IPS DF 6.9 (cell line): Measurements from ENCODE around the gene POMT2.
"Not testable (repeated sequence)": the region's sequence is repeated elsewhere in the genome, so short reads cannot be mapped to it uniquely, and the experiment has no call there.

ENCODE experiments used
- DNase-seq: peaks from one replicate; pipeline ENCODE4 v3.0.0-alpha.2; 2013; ENCODE audit warnings: low read depth, low spot score
- H3K27ac ChIP-seq: one replicate; pipeline ENCODE4 v1.5.1; 2013; ENCODE audit warnings: low read length, control low read depth
- H3K27me3 ChIP-seq: 2 replicates; pipeline ENCODE4 v1.6.1; 2013; ENCODE audit warnings: mild to moderate bottlenecking, low read length; ENCODE audit not compliant: control insufficient read depth, insufficient read depth
- H3K36me3 ChIP-seq: 2 replicates; pipeline ENCODE4 v1.6.1; 2013; ENCODE audit warnings: low read length; ENCODE audit not compliant: control insufficient read depth, insufficient read depth
- H3K4me1 ChIP-seq: 2 replicates; pipeline ENCODE4 v1.6.1; 2013; ENCODE audit warnings: low read length; ENCODE audit not compliant: control insufficient read depth, insufficient read depth
- H3K4me3 ChIP-seq: 2 replicates; pipeline ENCODE4 v1.5.1; 2013; ENCODE audit warnings: mild to moderate bottlenecking, low read length
- H3K9me3 ChIP-seq: 2 replicates; pipeline ENCODE4 v1.6.1; 2013; ENCODE audit warnings: low read length, inconsistent platforms; ENCODE audit not compliant: control insufficient read depth, insufficient read depth
- WGBS: extraction: QIAGEN DNeasy Blood & Tissue Kit; methylation state at CpG from one replicate; pipeline ENCODE4 v1.1.7; 2013; ENCODE audit warnings: mixed read lengths, missing lambda C conversion rate; ENCODE audit not compliant: insufficient read length, insufficient coverage; 5-methylcytosine and 5-hydroxymethylcytosine counted together

POMT2 gene

GRCh38 chr14:77343662-77344061 lies 23.0 kb upstream of the POMT2 start:
- Histone ChIP-seq H3K27me3 (no peaks in the 10 kb centered on the region), H3K36me3 (no peaks in the 10 kb centered on the region), H3K4me1 (peaks cover 6% of the 10 kb centered on the region; the same call in 1 of the 2 replicates), H3K9me3 (no peaks in the 10 kb centered on the region), H3K4me3 (no peak overlapping the region), H3K27ac (no peak overlapping the region)
- WGBS: no CpG with 5 or more reads among the region's 2 CpGs
- DNase-seq: no peak

- H3K27me3 ChIP-seq: no peaks in the 10 kb centered on the region
- no CpG with 5 or more reads among the region's 10 CpGs for WGBS
- peaks cover 7% of the 10 kb centered on the region; the same call in 1 of the 2 replicates for H3K4me1 ChIP-seq
- H3K36me3 ChIP-seq: no peaks in the 10 kb centered on the region
- no peak overlapping the region for H3K4me3 ChIP-seq
- H3K27ac ChIP-seq: no peak overlapping the region
- DNase-seq: no peak
- H3K9me3 ChIP-seq: no peaks in the 10 kb centered on the region
These were observed 22.2 kb upstream of the POMT2 start for GRCh38 chr14:77342726-77343397.

DNA sequence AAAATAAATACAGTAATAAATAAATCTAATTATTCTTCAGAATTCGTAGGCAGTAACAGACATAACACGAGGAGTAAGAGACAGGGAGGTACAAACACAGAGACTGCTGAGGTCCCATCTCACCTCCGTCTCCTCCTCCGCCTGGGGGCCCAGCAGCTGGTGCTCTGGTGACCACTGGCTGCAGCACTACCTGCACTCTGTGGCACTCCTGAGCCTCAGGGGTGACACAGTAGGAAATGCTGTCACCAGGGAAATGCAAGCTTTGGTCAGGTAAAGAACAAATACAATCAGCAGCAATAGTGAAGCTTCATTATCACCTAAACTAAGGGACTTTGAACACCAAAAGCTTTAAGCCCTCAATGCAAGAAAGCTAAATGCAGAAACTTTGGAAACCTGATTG lies 19.7 kb upstream of the POMT2 start:
- H3K36me3 ChIP-seq: no peaks in the 10 kb centered on the region
- H3K27me3 ChIP-seq: no peaks in the 10 kb centered on the region
- no peak overlapping the region for H3K4me3 ChIP-seq
- peaks cover 9% of the 10 kb centered on the region; the same call in 1 of the 2 replicates for H3K4me1 ChIP-seq
- no peak overlapping the region for H3K27ac ChIP-seq
- H3K9me3 ChIP-seq: no peaks in the 10 kb centered on the region
- DNase-seq: no peak
- no CpG with 5 or more reads among the region's 4 CpGs for WGBS

DNA sequence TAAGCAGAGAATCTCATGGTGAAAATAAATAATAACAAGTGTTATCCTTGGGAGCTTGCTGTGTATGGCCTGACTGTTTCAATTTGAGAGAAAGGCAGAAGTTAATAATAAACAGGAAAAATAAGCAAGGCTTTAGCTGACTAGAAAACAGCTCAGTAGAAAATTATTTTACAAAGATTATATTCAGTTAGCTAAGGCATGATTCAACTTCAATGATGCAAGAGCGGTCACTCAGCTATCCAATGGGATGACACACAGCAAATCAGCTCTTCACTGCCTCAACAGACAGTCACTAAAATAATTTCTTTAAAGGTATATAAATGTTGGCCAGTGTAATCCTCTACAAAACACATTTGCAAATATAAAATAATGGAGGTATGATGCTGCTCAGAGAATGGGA lies 18.7 kb upstream of the POMT2 start:
- WGBS: no CpG with 5 or more reads among the region's 1 CpG
- no peaks in the 10 kb centered on the region for H3K36me3 ChIP-seq
- peaks cover 9% of the 10 kb centered on the region; the same call in 1 of the 2 replicates for H3K4me1 ChIP-seq
- no peak overlapping the region for H3K27ac ChIP-seq
- H3K27me3 ChIP-seq: no peaks in the 10 kb centered on the region
- no peaks in the 10 kb centered on the region for H3K9me3 ChIP-seq
- H3K4me3 ChIP-seq: no peak overlapping the region
- DNase-seq: no peak

DNA sequence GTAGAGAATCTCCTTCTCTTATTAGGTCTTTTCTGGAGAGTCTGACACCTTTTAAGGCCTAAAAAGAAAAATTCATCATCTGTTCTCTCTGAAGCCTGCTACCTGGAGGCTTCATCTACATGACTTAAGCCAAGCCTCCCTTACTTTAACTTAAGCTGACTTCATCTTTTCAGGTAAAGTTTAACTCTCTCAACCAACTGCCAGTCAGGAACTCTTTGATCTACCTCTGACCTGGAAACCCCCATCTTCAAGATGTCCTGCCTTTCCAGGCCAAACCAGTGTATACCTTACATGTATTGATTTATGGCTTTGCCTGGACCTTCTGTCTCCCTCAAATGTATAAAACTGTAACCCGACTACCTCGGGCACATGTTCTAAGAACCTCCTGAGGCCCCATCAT lies 17.6 kb upstream of the POMT2 start:
- Histone ChIP-seq H3K4me1 (peaks cover 6% of the 10 kb centered on the region; the same call in 1 of the 2 replicates), H3K9me3 (no peaks in the 10 kb centered on the region), H3K27ac (no peak overlapping the region), H3K36me3 (no peaks in the 10 kb centered on the region), H3K4me3 (no peak overlapping the region), H3K27me3 (no peaks in the 10 kb centered on the region)
- DNase-seq: no peak
- no CpG with 5 or more reads among the region's 2 CpGs for WGBS

- H3K27me3 ChIP-seq: no peaks in the 10 kb centered on the region
- no CpG with 5 or more reads among the region's 3 CpGs for WGBS
- H3K9me3 ChIP-seq: no peaks in the 10 kb centered on the region
- DNase-seq: no peak
- H3K36me3 ChIP-seq: no peaks in the 10 kb centered on the region
- H3K27ac ChIP-seq: no peak overlapping the region
- H3K4me1 ChIP-seq: peaks cover 6% of the 10 kb centered on the region; the same call in 1 of the 2 replicates
- no peak overlapping the region for H3K4me3 ChIP-seq
These were observed 17.2 kb upstream of the POMT2 start for GRCh38 chr14:77337880-77338279.

- not testable (repeated sequence) for H3K9me3 ChIP-seq, H3K27ac ChIP-seq, H3K4me3 ChIP-seq, H3K36me3 ChIP-seq, DNase-seq, H3K4me1 ChIP-seq, H3K27me3 ChIP-seq
- no CpG with 5 or more reads among the region's 9 CpGs for WGBS
These were observed 16.6 kb upstream of the POMT2 start for GRCh38 chr14:77337255-77337654.

- Histone ChIP-seq H3K4me1 (peaks cover 6% of the 10 kb centered on the region; the same call in 1 of the 2 replicates), H3K36me3 (no peaks in the 10 kb centered on the region), H3K27me3 (no peaks in the 10 kb centered on the region), H3K27ac (no peak overlapping the region), H3K4me3 (no peak overlapping the region), H3K9me3 (no peaks in the 10 kb centered on the region)
- no peak for DNase-seq
- no CpG with 5 or more reads among the region's 3 CpGs for WGBS
These were observed 14.9 kb upstream of the POMT2 start for GRCh38 chr14:77335576-77335975.

- WGBS: no CpG with 5 or more reads among the region's 7 CpGs
- Histone ChIP-seq H3K27ac (no peak overlapping the region), H3K4me1 (no peaks in the 10 kb centered on the region), H3K9me3 (no peaks in the 10 kb centered on the region), H3K4me3 (no peak overlapping the region), H3K36me3 (no peaks in the 10 kb centered on the region), H3K27me3 (no peaks in the 10 kb centered on the region)
- DNase-seq: no peak
These were observed 9.2 kb upstream of the POMT2 start for GRCh38 chr14:77329872-77330271.

DNA sequence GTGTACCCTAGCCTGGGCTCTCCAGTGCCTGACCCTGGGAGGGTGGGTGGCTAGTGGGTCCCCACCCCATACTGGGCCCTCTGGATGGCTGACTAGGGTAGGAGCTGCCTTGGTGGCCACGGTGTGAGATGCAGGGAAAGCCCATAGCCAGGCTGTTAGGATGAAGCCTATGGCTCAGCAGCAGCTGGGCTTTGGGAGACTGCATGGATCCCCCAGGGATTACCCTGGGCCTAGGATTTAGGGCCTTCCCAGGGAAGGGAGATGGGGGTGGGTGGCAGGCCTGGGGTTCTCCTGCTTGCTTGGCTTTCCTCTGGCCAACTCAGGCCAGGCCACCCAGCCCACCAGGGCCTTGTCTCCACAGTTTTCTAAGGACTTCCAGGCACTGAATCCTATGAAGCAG lies 6.4 kb upstream of the POMT2 start:
- Histone ChIP-seq H3K9me3 (no peaks in the 10 kb centered on the region), H3K27ac (no peak overlapping the region), H3K4me1 (no peaks in the 10 kb centered on the region), H3K36me3 (no peaks in the 10 kb centered on the region), H3K4me3 (no peak overlapping the region), H3K27me3 (no peaks in the 10 kb centered on the region)
- no peak for DNase-seq
- no CpG with 5 or more reads among the region's 1 CpG for WGBS

DNA sequence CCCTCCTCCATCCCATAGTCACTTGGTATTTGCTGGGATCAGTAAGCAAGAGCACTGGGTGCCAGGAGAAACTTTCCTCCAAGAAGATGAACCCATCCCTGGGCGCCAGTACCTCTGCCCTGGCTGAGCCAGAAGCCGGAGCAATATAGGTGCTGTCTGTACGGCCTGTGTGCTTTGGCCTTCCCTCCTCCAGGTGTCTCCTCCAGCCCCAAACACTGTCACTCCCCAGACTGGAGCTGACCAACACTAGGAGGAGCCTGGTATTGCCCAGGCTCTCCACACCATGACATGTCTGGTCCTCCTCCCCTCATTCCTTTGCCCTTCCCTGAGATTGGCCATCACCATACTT lies 5.0 kb upstream of the POMT2 start:
- no peaks in the 10 kb centered on the region for H3K36me3 ChIP-seq
- no peaks in the 10 kb centered on the region for H3K4me1 ChIP-seq
- no peak for DNase-seq
- no peak overlapping the region for H3K27ac ChIP-seq
- WGBS: no CpG with 5 or more reads among the region's 3 CpGs
- no peaks in the 10 kb centered on the region for H3K27me3 ChIP-seq
- no peaks in the 10 kb centered on the region for H3K9me3 ChIP-seq
- H3K4me3 ChIP-seq: no peak overlapping the region
